ELF-1 (cell line): ENCODE data around the gene DNAH14.
"Not testable (repeated sequence)": the region's sequence is repeated elsewhere in the genome, so short reads cannot be mapped to it uniquely, and the experiment has no call there.

ENCODE experiments used
- DNase-seq: peaks from one replicate; pipeline ENCODE4 v3.0.0-alpha.2; 2016; ENCODE audit warnings: low read depth, low spot score

The DNAH14 gene

GRCh38 chr1:224921354-224921753 is 8.1 kb upstream of the DNAH14 start:
- DNase-seq = no peak

DNA sequence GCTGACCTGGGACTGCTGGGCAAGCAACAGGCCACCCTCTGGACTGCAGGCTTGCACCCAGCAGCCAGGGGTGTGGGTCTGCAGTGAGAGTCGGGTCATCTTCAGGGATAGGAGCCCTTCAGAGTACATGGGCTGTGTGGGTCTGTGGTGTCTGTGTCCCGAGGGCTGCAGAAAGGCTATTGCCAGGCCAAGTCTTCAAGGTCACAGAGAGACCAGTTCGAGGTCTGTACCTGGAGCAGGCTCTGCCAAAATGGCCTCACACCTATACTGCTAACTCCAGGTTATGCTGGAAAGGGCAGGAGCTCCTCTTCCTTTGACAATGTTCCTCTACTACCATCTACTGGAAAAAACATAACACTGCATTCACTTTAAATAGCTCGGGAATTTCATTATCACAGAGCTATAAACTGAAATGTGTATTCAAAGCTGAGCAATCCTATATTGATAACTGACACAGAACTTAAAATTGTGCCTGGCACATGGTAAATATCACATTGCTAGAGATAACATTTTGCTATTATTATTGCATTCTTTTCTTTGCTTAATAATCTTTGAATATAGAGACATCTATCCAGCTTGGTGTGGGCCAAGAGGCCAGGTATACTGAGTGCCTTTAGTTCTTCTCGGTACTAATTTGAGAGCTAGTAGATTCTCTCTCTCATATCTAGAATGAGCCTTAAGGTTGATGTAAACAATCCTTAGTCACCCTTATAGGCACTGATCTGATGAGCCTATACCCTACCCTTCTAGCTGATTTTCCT is 6.9 kb upstream of the DNAH14 start:
- peak; percentile 60 for DNase-seq

DNA sequence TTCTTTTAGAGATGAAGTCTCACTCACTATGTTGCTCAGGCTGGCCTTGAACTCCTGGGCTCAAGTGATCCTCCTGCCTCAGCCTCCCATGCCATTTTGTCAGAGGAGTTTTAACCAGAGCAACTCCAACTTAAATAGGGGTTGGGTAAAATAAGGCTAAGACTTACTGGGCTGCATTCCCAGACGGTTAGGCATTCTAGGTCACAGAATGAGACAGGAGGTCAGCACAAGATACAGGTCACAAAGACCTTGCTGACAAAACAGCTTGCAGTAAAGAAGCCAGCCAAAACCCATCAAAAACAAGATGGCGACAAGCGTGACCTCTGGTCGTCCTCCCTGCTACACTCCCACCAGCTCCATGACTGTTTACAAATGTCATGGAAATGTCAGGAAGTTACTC is 5.7 kb upstream of the DNAH14 start:
- DNase-seq = no peak

DNA sequence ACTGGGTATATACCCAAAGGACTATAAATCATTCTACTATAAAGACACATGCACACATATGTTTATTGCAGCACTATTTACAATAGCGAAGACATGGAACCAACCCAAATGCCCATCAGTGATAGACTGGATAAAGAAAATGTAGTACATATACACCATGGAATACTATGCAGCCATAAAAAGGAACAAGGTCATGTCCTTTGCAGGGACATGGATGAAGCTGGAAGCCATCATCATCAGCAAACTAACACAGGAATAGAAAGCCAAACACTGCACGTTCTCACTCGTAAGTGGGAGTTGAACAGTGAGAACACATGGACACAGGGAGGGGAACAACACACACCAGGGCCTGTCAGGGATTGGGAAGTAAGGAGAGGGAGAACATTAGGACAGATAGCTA is 1.8 kb upstream of the DNAH14 start:
- DNase-seq = not testable (repeated sequence)

- DNase-seq = no peak
Observed at GRCh38 chr1:224928906-224929305, 569 bp upstream of the DNAH14 start.

- no peak for DNase-seq
Observed at GRCh38 chr1:224931605-224932004, 2.1 kb downstream of the DNAH14 start.

DNA sequence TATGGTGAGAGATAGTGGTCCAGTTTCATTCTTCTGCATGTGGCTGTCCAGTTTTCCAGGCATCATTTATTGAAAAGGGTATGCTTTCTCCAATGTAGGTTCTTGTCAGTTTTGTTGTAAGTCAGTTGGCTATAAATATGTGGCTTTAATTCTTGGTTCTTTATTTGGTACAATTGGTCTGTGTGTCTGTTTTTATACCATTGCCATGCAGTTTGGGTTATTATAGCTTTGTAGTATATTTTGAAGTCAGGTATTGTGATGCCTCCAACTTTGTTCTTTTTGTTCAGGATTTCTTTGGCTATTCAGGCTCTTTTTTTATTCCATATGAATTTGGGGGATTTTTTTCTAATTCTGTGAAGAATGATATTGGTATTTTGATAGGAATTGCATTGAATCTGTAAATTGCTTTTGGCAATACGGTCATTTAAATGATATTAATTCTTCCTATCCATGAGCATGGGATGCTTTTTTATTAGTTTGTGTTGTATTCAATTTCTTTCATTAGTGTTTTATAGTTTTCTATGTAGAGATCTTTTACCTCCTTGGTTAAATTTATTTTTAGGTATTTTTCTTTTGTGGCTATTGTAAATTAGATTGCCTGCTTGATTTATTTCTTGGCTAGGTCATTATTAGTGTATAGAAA is 3.3 kb downstream of the DNAH14 start:
- DNase-seq = no peak

DNA sequence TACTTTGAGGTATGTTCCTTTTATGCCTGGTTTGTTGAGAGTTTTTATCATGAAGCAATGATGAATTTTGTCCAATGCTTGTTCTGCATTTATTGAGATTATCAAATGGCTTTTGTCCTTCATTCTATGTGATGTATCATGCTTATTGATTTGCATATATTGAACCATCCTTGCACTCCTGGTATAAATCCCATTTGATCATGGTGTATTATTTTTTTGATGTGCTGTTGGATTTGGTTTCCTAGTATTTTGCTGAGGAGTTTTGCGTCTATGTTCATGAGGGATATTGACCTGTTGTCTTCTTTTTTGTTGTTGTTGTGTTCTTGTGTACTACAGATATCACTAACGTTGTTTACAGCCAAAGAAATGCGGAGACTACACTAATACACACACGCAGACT is 4.1 kb downstream of the DNAH14 start:
- no peak for DNase-seq

GRCh38 chr1:224938652-224939051 is 9.2 kb downstream of the DNAH14 start:
- no peak for DNase-seq

- DNase-seq = no peak
Observed at GRCh38 chr1:224939844-224940425, 10.5 kb downstream of the DNAH14 start.

DNA sequence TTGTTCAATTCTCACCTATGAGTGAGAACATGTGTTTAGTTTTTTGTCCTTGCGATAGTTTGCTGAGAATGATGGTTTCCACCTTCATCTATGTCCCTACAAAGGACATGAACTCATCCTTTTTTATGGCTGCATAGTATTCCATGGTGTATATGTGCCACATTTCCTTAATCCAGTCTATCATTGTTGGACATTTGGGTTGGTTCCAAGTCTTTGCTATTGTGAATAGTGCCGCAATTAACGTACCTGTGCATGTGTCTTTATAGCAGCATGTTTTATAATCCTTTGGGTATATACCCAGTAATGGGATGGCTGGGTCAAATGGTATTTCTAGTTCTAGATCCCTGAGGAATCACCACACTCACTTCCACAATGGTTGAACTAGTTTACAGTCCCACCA is 11.3 kb downstream of the DNAH14 start:
- DNase-seq = not testable (repeated sequence)

- peak; percentile 51 for DNase-seq
Observed at GRCh38 chr1:224945651-224946348, 16.3 kb downstream of the DNAH14 start.

GRCh38 chr1:224946349-224946691 is 16.8 kb downstream of the DNAH14 start:
- DNase-seq = not testable (repeated sequence)

- DNase-seq = no peak
Observed at GRCh38 chr1:224957696-224958095, 28.2 kb downstream of the DNAH14 start.

GRCh38 chr1:224958490-224958889 is 29.0 kb downstream of the DNAH14 start:
- no peak for DNase-seq

DNA sequence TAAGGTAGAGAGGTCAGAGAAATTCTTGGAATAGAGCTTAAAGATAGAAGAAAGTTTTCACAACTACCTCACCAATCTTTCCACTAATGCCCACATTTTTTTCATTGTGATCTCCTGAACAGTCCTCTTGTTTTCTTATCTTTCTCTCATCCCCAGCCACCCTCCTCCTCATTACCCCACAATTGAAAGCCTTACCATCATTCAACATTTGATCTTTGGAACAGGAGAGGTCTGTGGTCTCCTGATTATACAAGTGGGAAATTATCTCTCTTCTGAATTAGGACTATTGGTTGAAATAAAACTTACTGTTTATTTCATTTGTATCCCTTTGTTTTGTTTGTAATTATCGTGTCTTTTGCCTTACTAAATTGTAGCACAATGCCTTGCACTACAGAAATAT is 29.6 kb downstream of the DNAH14 start:
- DNase-seq = no peak

DNA sequence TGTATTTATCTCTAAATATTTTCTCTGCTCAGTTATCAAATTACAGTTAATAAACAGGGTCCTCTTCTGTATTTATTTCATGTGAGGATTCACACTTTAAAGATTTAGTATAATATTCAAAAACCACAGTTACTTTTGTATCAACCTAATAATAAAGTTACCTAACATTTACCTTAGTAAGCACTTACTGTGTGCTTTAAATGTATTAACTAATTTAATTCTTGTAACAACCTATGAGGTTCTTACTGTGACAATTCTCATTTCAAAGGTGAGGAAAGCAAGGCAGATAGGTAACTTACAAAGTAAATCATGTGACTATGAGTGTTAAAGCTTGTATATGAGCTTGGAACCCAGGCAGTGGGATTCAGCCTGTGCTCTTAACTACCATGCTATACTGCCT is 30.2 kb downstream of the DNAH14 start:
- no peak for DNase-seq

DNA sequence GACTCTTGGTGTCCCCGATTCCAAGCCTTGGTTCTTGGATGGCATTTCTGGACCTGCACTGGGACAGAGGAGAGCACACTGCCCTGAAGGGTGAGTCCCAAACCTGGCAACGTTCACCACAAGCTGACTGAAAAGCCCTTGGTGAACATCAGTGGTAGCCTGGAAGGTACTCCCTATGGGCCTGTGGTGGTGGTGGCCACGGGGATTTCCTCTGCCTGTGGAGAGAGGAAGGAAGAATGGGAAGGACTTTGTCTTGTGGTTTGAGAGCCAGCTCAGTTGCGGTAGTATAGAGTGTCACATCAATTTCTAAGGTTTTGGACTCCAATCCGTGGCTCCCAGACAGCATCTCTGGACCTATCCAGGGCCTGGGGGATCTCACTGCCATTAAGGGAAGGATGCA is 50.7 kb downstream of the DNAH14 start:
- no peak for DNase-seq

- DNase-seq = peak; percentile 35
Observed at GRCh38 chr1:224981922-224982354, 52.5 kb downstream of the DNAH14 start.

GRCh38 chr1:224988042-224988441 is 58.6 kb downstream of the DNAH14 start:
- DNase-seq = no peak

GRCh38 chr1:224989615-224990014 is 60.1 kb downstream of the DNAH14 start:
- DNase-seq = no peak

- DNase-seq = not testable (repeated sequence)
Observed at GRCh38 chr1:224991550-224991949, 62.1 kb downstream of the DNAH14 start.
